Bronchial epithelial cell (primary cell): Measurements from ENCODE around the gene AGTRAP. TPM values are rescaled to one million over a fixed set of nuclear protein-coding genes. Genes with fewer than 3 reads are reported as not detected.

Source experiments
- DNase-seq: peaks from one replicate; pipeline ENCODE4 v3.0.0-alpha.2; 2010; ENCODE audit warnings: low read depth
- FAIRE-seq: peaks from 2 replicates; lab custom pipeline; 2011; peaks lifted over from hg19 to GRCh38; lab: Jason Lieb, UNC
- H3K27me3 ChIP-seq: 2 replicates; pipeline ENCODE4 v1.5.1; 2011; ENCODE audit warnings: low read length; ENCODE audit not compliant: control insufficient read depth, insufficient read depth
- H3K36me3 ChIP-seq: 2 replicates; pipeline ENCODE4 v1.5.1; 2011; ENCODE audit warnings: low read length; ENCODE audit not compliant: control insufficient read depth, insufficient read depth
- H3K4me3 ChIP-seq: 2 replicates; pipeline ENCODE4 v1.5.1; 2011; ENCODE audit warnings: mild to moderate bottlenecking, low read depth, low read length, control low read depth
- total RNA-seq: library from RNA; depleted of rRNA; stranded (reverse); fragments of >200 nt; gene quantifications from 2 replicates; pipeline ENCODE4 v1.2.1, GENCODE V29; 2014
- TF ChIP-seq, protein P1 (sequence below): IDR thresholded peaks from 2 replicates; pipeline ENCODE4 v1.5.1; 2011; ENCODE audit warnings: mild to moderate bottlenecking, moderate library complexity, low read length, control low read depth, inconsistent platforms; ENCODE audit not compliant: insufficient read depth, severe bottlenecking

The AGTRAP gene
- total RNA-seq, 1 donor from 2014 or later, result 55.3 TPM

DNA sequence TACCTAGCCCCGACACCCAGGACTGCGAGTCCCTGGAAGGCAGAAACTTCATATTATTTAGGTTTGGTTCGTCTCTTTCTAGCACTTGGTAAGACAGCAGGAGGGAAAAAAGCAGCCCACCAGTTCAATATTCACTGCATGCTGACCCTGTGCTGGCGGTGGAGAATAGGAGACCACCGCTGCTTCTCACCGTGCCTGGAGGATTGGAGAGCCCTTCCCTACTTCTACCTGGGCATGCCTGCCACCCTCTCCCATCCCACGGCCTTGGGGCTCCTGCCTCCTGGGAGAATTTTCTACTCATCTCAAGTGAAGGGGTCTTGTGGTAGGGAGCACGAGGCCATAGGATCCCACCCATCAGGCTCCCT, 64.4 kb downstream of the AGTRAP start:
- FAIRE-seq (no peak), DNase-seq (no peak)
- Histone ChIP-seq H3K36me3 (peaks cover 16% of the 10 kb centered on the region), H3K27me3 (no peaks in the 10 kb centered on the region), H3K4me3 (no peak overlapping the region)
- TF ChIP-seq, protein P1, sequence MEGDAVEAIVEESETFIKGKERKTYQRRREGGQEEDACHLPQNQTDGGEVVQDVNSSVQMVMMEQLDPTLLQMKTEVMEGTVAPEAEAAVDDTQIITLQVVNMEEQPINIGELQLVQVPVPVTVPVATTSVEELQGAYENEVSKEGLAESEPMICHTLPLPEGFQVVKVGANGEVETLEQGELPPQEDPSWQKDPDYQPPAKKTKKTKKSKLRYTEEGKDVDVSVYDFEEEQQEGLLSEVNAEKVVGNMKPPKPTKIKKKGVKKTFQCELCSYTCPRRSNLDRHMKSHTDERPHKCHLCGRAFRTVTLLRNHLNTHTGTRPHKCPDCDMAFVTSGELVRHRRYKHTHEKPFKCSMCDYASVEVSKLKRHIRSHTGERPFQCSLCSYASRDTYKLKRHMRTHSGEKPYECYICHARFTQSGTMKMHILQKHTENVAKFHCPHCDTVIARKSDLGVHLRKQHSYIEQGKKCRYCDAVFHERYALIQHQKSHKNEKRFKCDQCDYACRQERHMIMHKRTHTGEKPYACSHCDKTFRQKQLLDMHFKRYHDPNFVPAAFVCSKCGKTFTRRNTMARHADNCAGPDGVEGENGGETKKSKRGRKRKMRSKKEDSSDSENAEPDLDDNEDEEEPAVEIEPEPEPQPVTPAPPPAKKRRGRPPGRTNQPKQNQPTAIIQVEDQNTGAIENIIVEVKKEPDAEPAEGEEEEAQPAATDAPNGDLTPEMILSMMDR, result no peak

Other genes with a start within 250 kb of the AGTRAP start
- gene FBXO2, start 81.7 kb upstream of the AGTRAP start, total RNA-seq, result 49.5 and 75.7 TPM in 2 replicates
- 9.0 and 14.7 TPM in 2 replicates for gene FBXO44, start 81.3 kb upstream of the AGTRAP start, total RNA-seq
- 13.2 and 14.2 TPM in 2 replicates for gene FBXO6, start 71.9 kb upstream of the AGTRAP start, total RNA-seq
- gene MAD2L2, start 55.0 kb upstream of the AGTRAP start, total RNA-seq, result 41.6 and 44.5 TPM in 2 replicates
- gene DRAXIN, start 44.4 kb upstream of the AGTRAP start, total RNA-seq, result not detected in 2 replicates
- gene C1orf167, start 26.1 kb downstream of the AGTRAP start, total RNA-seq, result not detected in 2 replicates
- 16.3 and 21.6 TPM in 2 replicates for gene MTHFR, start 69.8 kb downstream of the AGTRAP start, total RNA-seq
- 4.5 and 6.6 TPM in 2 replicates for gene CLCN6, start 70.1 kb downstream of the AGTRAP start, total RNA-seq
- not detected in 2 replicates for gene NPPA, start 111.6 kb downstream of the AGTRAP start, total RNA-seq
- gene NPPB, start 122.8 kb downstream of the AGTRAP start, total RNA-seq, result not detected in 2 replicates
- gene KIAA2013, start 190.3 kb downstream of the AGTRAP start, total RNA-seq, result 32.9 and 45.6 TPM in 2 replicates
- gene PLOD1, start 198.6 kb downstream of the AGTRAP start, total RNA-seq, result 54.8 and 65.3 TPM in 2 replicates
- gene MFN2, start 244.3 kb downstream of the AGTRAP start, total RNA-seq, result 75.3 and 83.0 TPM in 2 replicates